Measurements from ENCODE around the gene KIF21B.

Gene KIF21B

GRCh38 chr1:200929530-200930278, 93.8 kb downstream of the KIF21B start:
- in situ Hi-C loops (cut with HindIII; ENCODE audit: low sequenced_read_pairs): no loop called here
- no peak overlapping the region for H3K4me3 ChIP-seq (ENCODE audit: low read depth, low read length)
- no peak for DNase-seq (ENCODE audit: low read depth, low spot score)
- TF ChIP-seq, protein P1, sequence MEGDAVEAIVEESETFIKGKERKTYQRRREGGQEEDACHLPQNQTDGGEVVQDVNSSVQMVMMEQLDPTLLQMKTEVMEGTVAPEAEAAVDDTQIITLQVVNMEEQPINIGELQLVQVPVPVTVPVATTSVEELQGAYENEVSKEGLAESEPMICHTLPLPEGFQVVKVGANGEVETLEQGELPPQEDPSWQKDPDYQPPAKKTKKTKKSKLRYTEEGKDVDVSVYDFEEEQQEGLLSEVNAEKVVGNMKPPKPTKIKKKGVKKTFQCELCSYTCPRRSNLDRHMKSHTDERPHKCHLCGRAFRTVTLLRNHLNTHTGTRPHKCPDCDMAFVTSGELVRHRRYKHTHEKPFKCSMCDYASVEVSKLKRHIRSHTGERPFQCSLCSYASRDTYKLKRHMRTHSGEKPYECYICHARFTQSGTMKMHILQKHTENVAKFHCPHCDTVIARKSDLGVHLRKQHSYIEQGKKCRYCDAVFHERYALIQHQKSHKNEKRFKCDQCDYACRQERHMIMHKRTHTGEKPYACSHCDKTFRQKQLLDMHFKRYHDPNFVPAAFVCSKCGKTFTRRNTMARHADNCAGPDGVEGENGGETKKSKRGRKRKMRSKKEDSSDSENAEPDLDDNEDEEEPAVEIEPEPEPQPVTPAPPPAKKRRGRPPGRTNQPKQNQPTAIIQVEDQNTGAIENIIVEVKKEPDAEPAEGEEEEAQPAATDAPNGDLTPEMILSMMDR (IDR thresholded peaks at IDR 0.05; ENCODE audit: low read depth, low read length): no peak

- TF ChIP-seq, protein P1 (IDR thresholded peaks at IDR 0.05; ENCODE audit: low read depth, low read length): no peak
- H3K4me3 ChIP-seq (ENCODE audit: low read depth, low read length): no peak overlapping the region
- DNase-seq (ENCODE audit: low read depth, low spot score): peak; percentile 49
- in situ Hi-C loops (cut with HindIII; ENCODE audit: low sequenced_read_pairs): no loop called here
These were observed 97.7 kb downstream of the KIF21B start for GRCh38 chr1:200925831-200926230.

GRCh38 chr1:200923601-200924000, 99.9 kb downstream of the KIF21B start:
- H3K4me3 ChIP-seq (ENCODE audit: low read depth, low read length): no peak overlapping the region
- no peak for DNase-seq (ENCODE audit: low read depth, low spot score)
- in situ Hi-C loops (cut with HindIII; ENCODE audit: low sequenced_read_pairs): no loop called here
- TF ChIP-seq, protein P1 (IDR thresholded peaks at IDR 0.05; ENCODE audit: low read depth, low read length): no peak

GRCh38 chr1:200922406-200922805, 101.1 kb downstream of the KIF21B start:
- H3K4me3 ChIP-seq (ENCODE audit: low read depth, low read length): no peak overlapping the region
- TF ChIP-seq, protein P1 (IDR thresholded peaks at IDR 0.05; ENCODE audit: low read depth, low read length): no peak
- DNase-seq (ENCODE audit: low read depth, low spot score): no peak
- in situ Hi-C loops (cut with HindIII; ENCODE audit: low sequenced_read_pairs): no loop called here

- H3K4me3 ChIP-seq (ENCODE audit: low read depth, low read length): no peak overlapping the region
- in situ Hi-C loops (cut with HindIII; ENCODE audit: low sequenced_read_pairs): no loop called here
- TF ChIP-seq, protein P1 (IDR thresholded peaks at IDR 0.05; ENCODE audit: low read depth, low read length): no peak
- no peak for DNase-seq (ENCODE audit: low read depth, low spot score)
These were observed 101.9 kb downstream of the KIF21B start for GRCh38 chr1:200921571-200922110.

Data from astrocyte of the spinal cord (primary cell).